H1 (cell line): ENCODE results near the gene VASP. TPM values are rescaled to one million over a fixed set of nuclear protein-coding genes. Genes with fewer than 3 reads are reported as not detected.

Experiments
- CTCF ChIA-PET: fragments of 300-600 bp; sonication (Branson Sonifier 250); formaldehyde crosslinking; loops from one replicate; lab custom pipeline; 2021; ENCODE audit not compliant: partially characterized antibody; lab: Charles Lee
- POLR2A ChIA-PET: fragments of 300-600 bp; sonication (Branson Sonifier 250); formaldehyde crosslinking; loops from one replicate; lab custom pipeline; 2021; ENCODE audit warnings: inconsistent platforms; ENCODE audit not compliant: partially characterized antibody; lab: Charles Lee
- DNase-seq, 2 experiments: peaks; one replicate each; pipeline versions ENCODE4 v3.0.0 to v3.0.0-alpha.2; 2010 to 2022; ENCODE audit warnings: low spot score in 2 of 2, low read depth in 1 of 2, mixed read lengths in 1 of 2
- FAIRE-seq: peaks from 2 replicates; lab custom pipeline; 2011; peaks lifted over from hg19 to GRCh38; lab: Jason Lieb, UNC
- H2AFZ ChIP-seq: 2 replicates; pipeline ENCODE4 v1.8.1; 2012; ENCODE audit warnings: low read length, inconsistent platforms
- H2AK5ac ChIP-seq: 2 replicates; pipeline ENCODE4 v1.6.1; 2013; ENCODE audit warnings: low read depth, low read length
- H2BK120ac ChIP-seq: replicated peaks from 2 replicates; pipeline ENCODE3; 2013; ENCODE audit warnings: low read depth, low read length, inconsistent platforms
- H2BK12ac ChIP-seq: 2 replicates; pipeline ENCODE4 v1.6.1; 2013; ENCODE audit warnings: low read depth, low read length
- H2BK15ac ChIP-seq: 2 replicates; pipeline ENCODE4 v1.6.1; 2013; ENCODE audit warnings: low read length
- H2BK20ac ChIP-seq: 2 replicates; pipeline ENCODE4 v1.6.1; 2013; ENCODE audit warnings: low read length
- H2BK5ac ChIP-seq: 2 replicates; pipeline ENCODE4 v1.6.1; 2013; ENCODE audit warnings: low read depth, low read length
- H3K14ac ChIP-seq: 2 replicates; pipeline ENCODE4 v1.6.1; 2013; ENCODE audit warnings: inconsistent platforms; ENCODE audit not compliant: insufficient read length
- H3K18ac ChIP-seq: 2 replicates; pipeline ENCODE4 v1.6.1; 2013; ENCODE audit warnings: low read length; ENCODE audit errors: extremely low read depth
- H3K23ac ChIP-seq: 2 replicates; pipeline ENCODE4 v1.6.1; 2013; ENCODE audit warnings: inconsistent platforms; ENCODE audit not compliant: insufficient read length
- H3K23me2 ChIP-seq: 2 replicates; pipeline ENCODE4 v1.6.1; 2013; ENCODE audit warnings: low read depth, low read length
- H3K27ac ChIP-seq: 2 replicates; pipeline ENCODE4 v1.6.1; 2011; ENCODE audit warnings: low read depth, low read length, inconsistent platforms
- H3K27me3 ChIP-seq, 4 experiments: replicated peaks in 1 of 4; 1 replicate in 1 of 4; 2 replicates in 3 of 4; pipeline versions ENCODE4 v1.6.1 to v1.8.1; 2011 to 2013; ENCODE audit warnings: low read length in 3 of 4, mild to moderate bottlenecking in 3 of 4, inconsistent platforms in 2 of 4, mixed read lengths in 2 of 4, moderate library complexity in 1 of 4; ENCODE audit not compliant: control insufficient read depth in 3 of 4, insufficient read depth in 3 of 4; ENCODE audit errors: extremely low read depth in 1 of 4
- H3K36me3 ChIP-seq, 4 experiments: 2 replicates each; pipeline versions ENCODE4 v1.6.1 to v1.8.1; 2011 to 2013; ENCODE audit warnings: mild to moderate bottlenecking in 4 of 4, low read length in 3 of 4, moderate library complexity in 2 of 4, control low read depth in 1 of 4, inconsistent platforms in 1 of 4; ENCODE audit not compliant: insufficient read depth in 4 of 4, control insufficient read depth in 2 of 4
- H3K4ac ChIP-seq: replicated peaks from 2 replicates; pipeline ENCODE3; 2013; ENCODE audit warnings: low read length, low read depth, mixed read lengths, inconsistent platforms; ENCODE audit not compliant: insufficient read length
- H3K4me1 ChIP-seq, 4 experiments: replicated peaks in 1 of 4; 1 replicate in 1 of 4; 2 replicates in 3 of 4; pipeline versions ENCODE4 v1.6.1 to v1.8.1; 2011 to 2013; ENCODE audit warnings: low read length in 3 of 4, inconsistent platforms in 2 of 4, mixed read lengths in 1 of 4; ENCODE audit not compliant: insufficient read depth in 4 of 4, control insufficient read depth in 3 of 4
- H3K4me2 ChIP-seq, 2 experiments: 2 replicates each; pipeline versions ENCODE4 v1.6.1 to v1.8.1; 2011 to 2013; ENCODE audit warnings: low read depth in 2 of 2, low read length in 2 of 2, control low read depth in 1 of 2, inconsistent platforms in 1 of 2, mild to moderate bottlenecking in 1 of 2; ENCODE audit not compliant: insufficient read depth in 1 of 2
- H3K4me3 ChIP-seq, 4 experiments: fragments of 200-600, 300-600 bp in 1 of 4; sonication (generic), shearing (Covaris generic), sonication (Bioruptor Twin) in 1 of 4; 2 replicates each; pipeline versions ENCODE4 v1.5.1 to v1.8.1; 2011 to 2016; ENCODE audit warnings: low read length in 4 of 4, low read depth in 3 of 4, control low read depth in 2 of 4, inconsistent platforms in 2 of 4, mild to moderate bottlenecking in 2 of 4, mixed read lengths in 1 of 4, moderate library complexity in 1 of 4; ENCODE audit not compliant: insufficient read depth in 2 of 4; ENCODE audit errors: extremely low read depth in 1 of 4
- H3K56ac ChIP-seq: replicated peaks from 2 replicates; pipeline ENCODE3; 2013; ENCODE audit warnings: low read depth, mild to moderate bottlenecking, mixed read lengths, low read length, inconsistent platforms; ENCODE audit not compliant: insufficient read length
- H3K79me1 ChIP-seq: 2 replicates; pipeline ENCODE4 v1.6.1; 2013; ENCODE audit warnings: low read depth, low read length, control low read depth
- H3K79me2 ChIP-seq, 2 experiments: 2 replicates each; pipeline versions ENCODE4 v1.6.1 to v1.8.1; 2012 to 2013; ENCODE audit warnings: low read length in 2 of 2, mild to moderate bottlenecking in 2 of 2, inconsistent platforms in 1 of 2; ENCODE audit not compliant: insufficient read depth in 2 of 2, control insufficient read depth in 1 of 2
- H3K9ac ChIP-seq, 4 experiments: replicated peaks in 1 of 4; 1 replicate in 1 of 4; 2 replicates in 3 of 4; pipeline versions ENCODE4 v1.6.1 to v1.8.1; 2011 to 2013; ENCODE audit warnings: low read depth in 3 of 4, low read length in 3 of 4, control low read depth in 2 of 4, mild to moderate bottlenecking in 2 of 4, moderate library complexity in 2 of 4, inconsistent platforms in 1 of 4; ENCODE audit errors: extremely low read depth in 1 of 4
- H3K9me3 ChIP-seq, 2 experiments: 2 replicates each; pipeline versions ENCODE4 v1.6.1 to v1.8.1; 2012 to 2013; ENCODE audit warnings: mild to moderate bottlenecking in 2 of 2, moderate library complexity in 2 of 2, control low read depth in 1 of 2, inconsistent platforms in 1 of 2, low read depth in 1 of 2, low read length in 1 of 2, mixed read lengths in 1 of 2; ENCODE audit not compliant: insufficient read depth in 2 of 2
- H4K20me1 ChIP-seq, 2 experiments: replicated peaks in 1 of 2; 2 replicates each; pipeline versions ENCODE3 to v1.8.1; 2011 to 2013; ENCODE audit warnings: inconsistent platforms in 2 of 2, low read length in 2 of 2, mild to moderate bottlenecking in 1 of 2; ENCODE audit not compliant: insufficient read depth in 2 of 2, control insufficient read depth in 1 of 2
- H4K5ac ChIP-seq: 2 replicates; pipeline ENCODE4 v1.6.1; 2013; ENCODE audit warnings: low read length, low read depth, mixed read lengths, inconsistent platforms; ENCODE audit not compliant: insufficient read length
- H4K8ac ChIP-seq: 2 replicates; pipeline ENCODE4 v1.8.0; 2013; ENCODE audit warnings: mild to moderate bottlenecking, moderate library complexity, low read length, inconsistent platforms; ENCODE audit not compliant: insufficient read depth; ENCODE audit errors: extremely low read depth
- H4K91ac ChIP-seq: replicated peaks from 2 replicates; pipeline ENCODE3; 2013; ENCODE audit warnings: low read length, mixed read lengths, inconsistent platforms; ENCODE audit not compliant: insufficient read length
- ASH2L ChIP-seq: fragments of 200-600, 300-600 bp; sonication (generic); IDR thresholded peaks from one replicate; pipeline ENCODE4 v1.7.1; 2017; ENCODE audit warnings: low read length
- ATF3 ChIP-seq: IDR thresholded peaks from 2 replicates; pipeline ENCODE4 v1.6.1; 2011; ENCODE audit warnings: low read depth, mild to moderate bottlenecking, low read length; ENCODE audit not compliant: insufficient read depth
- CEBPB ChIP-seq: IDR thresholded peaks from 2 replicates; pipeline ENCODE4 v1.6.1; 2012; ENCODE audit warnings: low read depth, low read length
- CHD1 ChIP-seq: IDR thresholded peaks from 2 replicates; pipeline ENCODE4 v1.6.1; 2012; ENCODE audit warnings: low read depth, low read length, improper control_type of control experiment
- CHD2 ChIP-seq: IDR thresholded peaks from 2 replicates; pipeline ENCODE4 v1.6.1; 2012; ENCODE audit warnings: low read length, improper control_type of control experiment
- CTBP2 ChIP-seq: IDR thresholded peaks from 2 replicates; pipeline ENCODE4 v1.7.0; 2011; ENCODE audit warnings: borderline replicate concordance, mild to moderate bottlenecking, moderate library complexity, mixed read lengths, low read length; ENCODE audit not compliant: insufficient read depth, insufficient read length
- E2F6 ChIP-seq: IDR thresholded peaks from 2 replicates; pipeline ENCODE4 v1.6.1; 2012; ENCODE audit warnings: inconsistent platforms
- GABPA ChIP-seq: IDR thresholded peaks from 2 replicates; pipeline ENCODE4 v1.6.1; 2011; ENCODE audit warnings: mild to moderate bottlenecking, low read length, moderate library complexity, borderline replicate concordance; ENCODE audit not compliant: insufficient read depth
- KDM5A ChIP-seq: fragments of 200-600 bp; IDR thresholded peaks from 2 replicates; pipeline ENCODE4 v1.7.1; 2012; ENCODE audit warnings: mild to moderate bottlenecking, low read length, inconsistent platforms, mixed read lengths
- NRF1 ChIP-seq: IDR thresholded peaks from 2 replicates; pipeline ENCODE4 v1.6.1; 2011; ENCODE audit warnings: mild to moderate bottlenecking, low read depth, low read length, improper control_type of control experiment
- SIN3A ChIP-seq, 2 experiments: IDR thresholded peaks in 1 of 2; conservative IDR thresholded peaks in 1 of 2; 2 replicates each; pipeline ENCODE4 v1.6.1; 2011 to 2012; ENCODE audit warnings: low read length in 2 of 2, improper control_type of control experiment in 1 of 2, low read depth in 1 of 2, mild to moderate bottlenecking in 1 of 2
- YY1 ChIP-seq: IDR thresholded peaks from 2 replicates; pipeline ENCODE4 v1.6.1; 2011; ENCODE audit warnings: low read depth, mild to moderate bottlenecking, low read length
- WGBS, 2 experiments: shearing (Covaris generic) in 1 of 2; methylation state at CpG; one replicate each; pipeline versions ENCODE4 v1.1.6 to v1.1.7; 2013 to 2015; ENCODE audit warnings: low lambda C conversion rate in 2 of 2, mixed read lengths in 2 of 2, inconsistent platforms in 1 of 2, low coverage in 1 of 2, missing lambda C conversion rate in 1 of 2; ENCODE audit not compliant: insufficient replicate concordance in 2 of 2, insufficient coverage in 1 of 2, insufficient read length in 1 of 2; ENCODE audit errors: extremely low coverage in 1 of 2, missing lambda C conversion rate in 1 of 2; 5-methylcytosine and 5-hydroxymethylcytosine counted together
- polyA plus RNA-seq, 7 experiments: library from polyadenylated mRNA; depleted of rRNA in 3 of 7; stranded (reverse) in 5 of 7; unstranded in 2 of 7; fragments of >200 nt in 5 of 7; fragments of 200-250 nt in 2 of 7; gene quantifications; 1 replicate in 5 of 7; 2 replicates in 1 of 7; 4 replicates in 1 of 7; pipeline versions ENCODE4 v1.2.1 to v1.2.3, GENCODE V29; 2011 to 2013; ENCODE audit warnings: missing spikeins in 2 of 7, mixed read lengths in 2 of 7
- total RNA-seq: library from RNA; stranded (reverse); fragmentation: NEBNext Ultra II Directional; extraction: Animal tissue kit (Norgen Biotek cat#: 25700); gene quantifications from 2 replicates; pipeline ENCODE4 v1.2.1, GENCODE V29; 2021

The VASP gene
- total and polyA plus RNA-seq, 2 of the 8 experiments (the other 6 are each of a cell fraction or from before 2014, with no cell fraction given), result 89.7 to 135 TPM

GRCh38 chr19:45560686-45561085 is 53.4 kb downstream of the VASP start:
- Histone ChIP-seq H3K9me3 (no peaks in the 10 kb centered on the region), H3K23me2 (no peaks in the 10 kb centered on the region), H4K8ac (no peak overlapping the region), H2AK5ac (no peak overlapping the region), H3K4ac (no peak overlapping the region), H2BK15ac (0 out of 2 replicates have a peak overlapping the region, but pooled peaks have one; percentile 18), H3K4me3 (no peak overlapping the region), H3K27ac (no peak overlapping the region), H3K14ac (no peak overlapping the region), H2BK12ac (no peak overlapping the region), H3K23ac (no peak overlapping the region), H3K79me1 (no peaks in the 10 kb centered on the region; the same call in 1 of the 2 replicates), H3K4me2 (no peak overlapping the region), H3K56ac (no peak overlapping the region), H3K36me3 (no peaks in the 10 kb centered on the region), H2BK120ac (no peak overlapping the region), H2BK20ac (no peak overlapping the region), H3K9ac (no peak overlapping the region), H2BK5ac (no peak overlapping the region), H2AFZ (no peak overlapping the region), H4K20me1 (peaks cover 0 to 3% of the 10 kb centered on the region in 2 experiments), H3K18ac (no peak overlapping the region), H3K79me2 (no peaks in the 10 kb centered on the region), H3K4me1 (peaks cover 4 to 5% (median 4%) of the 10 kb centered on the region in 4 experiments), H4K91ac (no peak overlapping the region), H3K27me3 (no peaks in the 10 kb centered on the region), H4K5ac (no peak overlapping the region)
- FAIRE-seq (no peak), DNase-seq (no peak)
- 94% methylated on average over 11 of the region's 11 CpGs; no CpG with 5 or more reads in 1 of the 2 experiments for WGBS, 2 experiments
- POLR2A ChIA-PET, result interaction anchor here (0.6 to 1.3 kb wide), 2 partner anchors 32 to 50 kb away, joined by 3 to 4 read pairs; no protein-coding TSS in a partner anchor
- CTCF ChIA-PET, result interaction anchor here (0.6 to 4.2 kb wide), 9 partner anchors 8 to 81 kb away, joined by 4 to 46 read pairs (median 5); no protein-coding TSS in a partner anchor
- TF ChIP-seq GABPA (no peak), CTBP2 (no peak), CHD1 (no peak), YY1 (no peak), CEBPB (no peak), ASH2L (no peak), E2F6 (no peak), CHD2 (no peak), SIN3A (conservative IDR thresholded peaks at IDR 0.05 in 1 of 2, IDR thresholded peaks at IDR 0.05 in 1 of 2; ENCODE audit: low read depth in 1 of 2, low read length in 2 of 2) (no peak), KDM5A (no peak), ATF3 (no peak), NRF1 (no peak)
